ENCODE measurements around the gene GADD45G. TPM values are rescaled to one million over a fixed set of nuclear protein-coding genes. Genes with fewer than 3 reads are reported as not detected.

Gene GADD45G
- total RNA-seq, 1 experiment from 2014 or later: 7.7 TPM

- Histone ChIP-seq H3K23me2 (ENCODE audit: insufficient read length, low read depth, low read length, poor library complexity, severe bottlenecking) (no peaks in the 10 kb centered on the region), H2BK120ac (ENCODE audit: low read depth, low read length, poor library complexity, severe bottlenecking) (no peak overlapping the region), H3K79me1 (ENCODE audit: insufficient read depth, low read depth, low read length, poor library complexity, severe bottlenecking) (no peaks in the 10 kb centered on the region), H3K4ac (ENCODE audit: low read depth, low read length) (no peak overlapping the region), H4K5ac (ENCODE audit: insufficient read length, low read depth, low read length) (no peak overlapping the region), H2BK20ac (ENCODE audit: low read depth, low read length, poor library complexity, severe bottlenecking) (no peak overlapping the region), H4K20me1 (ENCODE audit: control insufficient read depth, insufficient read depth, insufficient read length) (no peaks in the 10 kb centered on the region), H3K14ac (ENCODE audit: insufficient read depth, low read length) (no peak overlapping the region), H3K79me2 (ENCODE audit: insufficient read depth, low read length) (no peaks in the 10 kb centered on the region), H2AFZ (ENCODE audit: low read length) (no peak overlapping the region), H4K91ac (ENCODE audit: insufficient read length, low read depth, low read length) (no peak overlapping the region), H3K56ac (ENCODE audit: insufficient read length, low read depth, low read length) (no peak overlapping the region), H3K4me1 (ENCODE audit: insufficient read depth, low read length) (no peaks in the 10 kb centered on the region), H3K9me3 (ENCODE audit: control insufficient read depth, low read depth, low read length) (no peaks in the 10 kb centered on the region), H2AK5ac (ENCODE audit: insufficient read length, low read length) (no peak overlapping the region), H3K27me3 (ENCODE audit: insufficient read depth, low read length) (no peaks in the 10 kb centered on the region), H3K27ac (ENCODE audit: insufficient read length, low read depth, low read length) (no peak overlapping the region), H3K23ac (ENCODE audit: insufficient read length, low read depth, low read length) (no peak overlapping the region), H3K4me2 (ENCODE audit: insufficient read depth, insufficient read length, low read length) (no peak overlapping the region), H3T11ph (ENCODE audit: low read length) (no peak overlapping the region), H3K9ac (ENCODE audit: extremely low read depth, insufficient read length, low read length) (no peak overlapping the region), H2BK15ac (ENCODE audit: low read depth, low read length) (no peak overlapping the region), H2BK12ac (ENCODE audit: insufficient read length, low read depth, low read length) (no peak overlapping the region), H3K18ac (ENCODE audit: insufficient read length, low read depth, low read length) (no peak overlapping the region), H2BK5ac (ENCODE audit: insufficient read length, low read length) (no peak overlapping the region), H4K8ac (replicated peaks; ENCODE audit: insufficient read length, low read depth, low read length) (no peak overlapping the region)
- no CpG with 5 or more reads among the region's 4 CpGs for WGBS (ENCODE audit: extremely low coverage, insufficient read length, low lambda C conversion rate)
- no peak overlapping the region for H3K27ac Mint-ChIP-seq
- TF ChIP-seq CTCF (conservative IDR thresholded peaks at IDR 0.05): peak; percentile 84
- peaks cover 0 to 4% of the 10 kb centered on the region in 2 experiments; a peak in 2 of 5 replicates for H3K9me3 Mint-ChIP-seq
- no peaks in the 10 kb centered on the region; a peak in 1 of 4 replicates for H3K4me1 Mint-ChIP-seq
- no peak overlapping the region for H3K4me3 Mint-ChIP-seq
- no peak for DNase-seq
- H3K36me3 Mint-ChIP-seq (ENCODE audit: insufficient read depth in 1 of 3, low read depth in 3 of 3): no peaks in the 10 kb centered on the region
- H3K27me3 Mint-ChIP-seq (ENCODE audit: low read depth): peaks cover 2% of the 10 kb centered on the region
Measured at GRCh38 chr9:89576404-89576839, 28.4 kb upstream of the GADD45G start.
